Activated T-cell treated with anti-CD3 and anti-CD28 coated beads, Interleukin-2, amount 50 U/mL, for 24 hours (primary cell): Measurements from ENCODE around the gene APBA2.
"Not testable (repeated sequence)": the region's sequence is repeated elsewhere in the genome, so short reads cannot be mapped to it uniquely, and the experiment has no call there.

Experiments used
- DNase-seq: peaks from one replicate; pipeline ENCODE4 v3.0.0-alpha.2; 2020
- H3K27ac Mint-ChIP-seq: 2 replicates; pipeline ENCODE4 v1.8.0; 2020; ENCODE audit warnings: mild to moderate bottlenecking, mixed read lengths
- H3K27me3 Mint-ChIP-seq: 2 replicates; pipeline ENCODE4 v1.8.0; 2020; ENCODE audit warnings: mixed read lengths
- H3K36me3 Mint-ChIP-seq: 2 replicates; pipeline ENCODE4 v1.8.0; 2020; ENCODE audit warnings: low read depth, mixed read lengths
- H3K4me1 Mint-ChIP-seq: 2 replicates; pipeline ENCODE4 v1.8.0; 2020; ENCODE audit warnings: low read depth, mixed read lengths
- H3K4me3 Mint-ChIP-seq: 2 replicates; pipeline ENCODE4 v1.8.0; 2020; ENCODE audit warnings: mild to moderate bottlenecking, moderate library complexity, mixed read lengths
- H3K9me3 Mint-ChIP-seq: 2 replicates; pipeline ENCODE4 v1.8.0; 2020; ENCODE audit warnings: mixed read lengths

Gene APBA2

GRCh38 chr15:29045161-29045560 lies 159.4 kb downstream of the APBA2 start:
- DNase-seq, H3K9me3 Mint-ChIP-seq, H3K36me3 Mint-ChIP-seq, H3K27me3 Mint-ChIP-seq: not testable (repeated sequence)
- Mint-ChIP-seq H3K4me1 (peaks cover 69% of the 10 kb centered on the region), H3K27ac (peak overlapping the region; percentile 88), H3K4me3 (peak overlapping the region; percentile 18)

- Mint-ChIP-seq H3K27me3 (no peaks in the 10 kb centered on the region), H3K4me1 (peaks cover 67% of the 10 kb centered on the region), H3K9me3 (no peaks in the 10 kb centered on the region), H3K4me3 (peak overlapping the region; percentile 18), H3K27ac (peak overlapping the region; percentile 88), H3K36me3 (no peaks in the 10 kb centered on the region)
- DNase-seq = no peak
These were observed 159.9 kb downstream of the APBA2 start for GRCh38 chr15:29045717-29046116.

- Mint-ChIP-seq H3K36me3 (no peaks in the 10 kb centered on the region), H3K9me3 (no peaks in the 10 kb centered on the region), H3K4me3 (no peak overlapping the region), H3K27ac (no peak overlapping the region), H3K27me3 (no peaks in the 10 kb centered on the region), H3K4me1 (peaks cover 71% of the 10 kb centered on the region)
- no peak for DNase-seq
These were observed 160.6 kb downstream of the APBA2 start for GRCh38 chr15:29046281-29046810.

- no peaks in the 10 kb centered on the region for H3K9me3 Mint-ChIP-seq
- DNase-seq = no peak
- no peaks in the 10 kb centered on the region for H3K36me3 Mint-ChIP-seq
- no peak overlapping the region for H3K4me3 Mint-ChIP-seq
- no peak overlapping the region for H3K27ac Mint-ChIP-seq
- peaks cover 71% of the 10 kb centered on the region for H3K4me1 Mint-ChIP-seq
- H3K27me3 Mint-ChIP-seq = no peaks in the 10 kb centered on the region
These were observed 161.2 kb downstream of the APBA2 start for GRCh38 chr15:29046977-29047376.

GRCh38 chr15:29048011-29048410 lies 162.2 kb downstream of the APBA2 start:
- Mint-ChIP-seq H3K27me3 (no peaks in the 10 kb centered on the region), H3K27ac (no peak overlapping the region), H3K36me3 (peaks cover 3% of the 10 kb centered on the region), H3K4me3 (no peak overlapping the region), H3K4me1 (peaks cover 64% of the 10 kb centered on the region), H3K9me3 (no peaks in the 10 kb centered on the region)
- no peak for DNase-seq

- H3K4me3 Mint-ChIP-seq = no peak overlapping the region
- no peak overlapping the region for H3K27ac Mint-ChIP-seq
- peaks cover 18% of the 10 kb centered on the region for H3K36me3 Mint-ChIP-seq
- H3K27me3 Mint-ChIP-seq = no peaks in the 10 kb centered on the region
- H3K9me3 Mint-ChIP-seq = no peaks in the 10 kb centered on the region
- H3K4me1 Mint-ChIP-seq = peaks cover 57% of the 10 kb centered on the region
- no peak for DNase-seq
These were observed 165.1 kb downstream of the APBA2 start for GRCh38 chr15:29050870-29051269.

GRCh38 chr15:29051422-29051821 lies 165.6 kb downstream of the APBA2 start:
- no peaks in the 10 kb centered on the region for H3K9me3 Mint-ChIP-seq
- peaks cover 55% of the 10 kb centered on the region for H3K4me1 Mint-ChIP-seq
- H3K36me3 Mint-ChIP-seq = peaks cover 18% of the 10 kb centered on the region
- DNase-seq = no peak
- H3K27ac Mint-ChIP-seq = no peak overlapping the region
- no peaks in the 10 kb centered on the region for H3K27me3 Mint-ChIP-seq
- no peak overlapping the region for H3K4me3 Mint-ChIP-seq

GRCh38 chr15:29053006-29053405 lies 167.2 kb downstream of the APBA2 start:
- DNase-seq = no peak
- Mint-ChIP-seq H3K27ac (no peak overlapping the region), H3K4me3 (no peak overlapping the region), H3K27me3 (no peaks in the 10 kb centered on the region), H3K9me3 (no peaks in the 10 kb centered on the region), H3K4me1 (peaks cover 63% of the 10 kb centered on the region), H3K36me3 (peaks cover 24% of the 10 kb centered on the region)

GRCh38 chr15:29053661-29054131 lies 167.9 kb downstream of the APBA2 start:
- peaks cover 26% of the 10 kb centered on the region for H3K36me3 Mint-ChIP-seq
- no peak for DNase-seq
- no peak overlapping the region for H3K4me3 Mint-ChIP-seq
- no peak overlapping the region for H3K27ac Mint-ChIP-seq
- H3K9me3 Mint-ChIP-seq = no peaks in the 10 kb centered on the region
- H3K27me3 Mint-ChIP-seq = no peaks in the 10 kb centered on the region
- H3K4me1 Mint-ChIP-seq = peaks cover 65% of the 10 kb centered on the region

- Mint-ChIP-seq H3K4me3 (no peak overlapping the region), H3K36me3 (peaks cover 26% of the 10 kb centered on the region)
These were observed 168.6 kb downstream of the APBA2 start for GRCh38 chr15:29054171-29055045.

GRCh38 chr15:29055876-29056275 lies 170.1 kb downstream of the APBA2 start:
- DNase-seq = no peak
- H3K27me3 Mint-ChIP-seq = no peaks in the 10 kb centered on the region
- no peak overlapping the region for H3K4me3 Mint-ChIP-seq
- H3K27ac Mint-ChIP-seq = no peak overlapping the region
- H3K9me3 Mint-ChIP-seq = no peaks in the 10 kb centered on the region
- H3K36me3 Mint-ChIP-seq = peaks cover 26% of the 10 kb centered on the region
- H3K4me1 Mint-ChIP-seq = peaks cover 66% of the 10 kb centered on the region

More at GRCh38 chr15:29054171-29055045, 168.6 kb downstream of the APBA2 start:
- no peak overlapping the region for H3K27ac Mint-ChIP-seq
- H3K27me3 Mint-ChIP-seq = no peaks in the 10 kb centered on the region
- peaks cover 68% of the 10 kb centered on the region for H3K4me1 Mint-ChIP-seq
- DNase-seq = no peak
- H3K9me3 Mint-ChIP-seq = no peaks in the 10 kb centered on the region

- Mint-ChIP-seq H3K4me3 (no peak overlapping the region), H3K36me3 (peaks cover 26% of the 10 kb centered on the region), H3K9me3 (no peaks in the 10 kb centered on the region), H3K27me3 (no peaks in the 10 kb centered on the region), H3K27ac (peak overlapping the region; percentile 11), H3K4me1 (peaks cover 68% of the 10 kb centered on the region)
- no peak for DNase-seq
These were observed 171.2 kb downstream of the APBA2 start for GRCh38 chr15:29056839-29057450.

- no peak overlapping the region for H3K4me3 Mint-ChIP-seq
- peaks cover 70% of the 10 kb centered on the region for H3K4me1 Mint-ChIP-seq
These were observed 172.1 kb downstream of the APBA2 start for GRCh38 chr15:29057856-29058255.

GRCh38 chr15:29058903-29059539 lies 173.2 kb downstream of the APBA2 start:
- H3K27me3 Mint-ChIP-seq = no peaks in the 10 kb centered on the region
- H3K36me3 Mint-ChIP-seq = peaks cover 14% of the 10 kb centered on the region
- H3K9me3 Mint-ChIP-seq = no peaks in the 10 kb centered on the region
- peak overlapping the region; percentile 5 for H3K27ac Mint-ChIP-seq
- DNase-seq = no peak
- peaks cover 65% of the 10 kb centered on the region for H3K4me1 Mint-ChIP-seq
- no peak overlapping the region for H3K4me3 Mint-ChIP-seq

More at GRCh38 chr15:29057856-29058255, 172.1 kb downstream of the APBA2 start:
- Mint-ChIP-seq H3K27ac (no peak overlapping the region), H3K9me3 (no peaks in the 10 kb centered on the region), H3K36me3 (peaks cover 23% of the 10 kb centered on the region), H3K27me3 (no peaks in the 10 kb centered on the region)
- no peak for DNase-seq
